Esophagus squamous epithelium (tissue), 4 donors: Measurements from ENCODE around the gene SRGAP3.

ENCODE experiments used
- POLR2A ChIP-seq, 4 donors: fragments of 450-650 bp; IDR thresholded peaks; one replicate each; pipeline ENCODE4 v1.6.1; 2017; ENCODE audit warnings: antibody characterized with exemption in 4 of 4, mild to moderate bottlenecking in 4 of 4, moderate library complexity in 3 of 4
- TF ChIP-seq, protein P1 (sequence below), 6 experiments: fragments of 450-650 bp in 4 of 6; fragments of 200-600 bp in 2 of 6; sonication (generic) in 2 of 6; IDR thresholded peaks; one replicate each; pipeline ENCODE4 v1.5.1; 2016 to 2019; ENCODE audit warnings: antibody characterized with exemption in 6 of 6, mild to moderate bottlenecking in 4 of 6, moderate library complexity in 4 of 6

DNA sequence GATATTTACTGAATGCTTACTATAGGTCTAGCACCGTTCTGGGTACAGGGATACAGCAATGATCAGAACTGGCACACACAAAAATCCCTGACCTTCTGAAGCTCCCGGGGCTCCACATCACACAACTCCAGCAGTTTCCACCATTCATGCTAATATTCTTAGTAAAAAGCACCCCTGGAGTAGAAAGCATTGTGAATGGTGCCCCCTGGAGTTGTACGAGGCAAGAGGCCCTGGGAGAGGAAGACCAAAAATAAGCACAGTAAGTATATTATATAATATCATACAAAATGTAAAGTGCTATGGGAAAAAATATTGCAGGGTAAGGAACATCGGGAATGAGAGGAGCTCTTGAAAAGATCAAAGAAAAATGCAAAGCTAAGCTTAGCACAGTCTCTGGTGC, 790 bp upstream of the SRGAP3 start:
- TF ChIP-seq, protein P1, sequence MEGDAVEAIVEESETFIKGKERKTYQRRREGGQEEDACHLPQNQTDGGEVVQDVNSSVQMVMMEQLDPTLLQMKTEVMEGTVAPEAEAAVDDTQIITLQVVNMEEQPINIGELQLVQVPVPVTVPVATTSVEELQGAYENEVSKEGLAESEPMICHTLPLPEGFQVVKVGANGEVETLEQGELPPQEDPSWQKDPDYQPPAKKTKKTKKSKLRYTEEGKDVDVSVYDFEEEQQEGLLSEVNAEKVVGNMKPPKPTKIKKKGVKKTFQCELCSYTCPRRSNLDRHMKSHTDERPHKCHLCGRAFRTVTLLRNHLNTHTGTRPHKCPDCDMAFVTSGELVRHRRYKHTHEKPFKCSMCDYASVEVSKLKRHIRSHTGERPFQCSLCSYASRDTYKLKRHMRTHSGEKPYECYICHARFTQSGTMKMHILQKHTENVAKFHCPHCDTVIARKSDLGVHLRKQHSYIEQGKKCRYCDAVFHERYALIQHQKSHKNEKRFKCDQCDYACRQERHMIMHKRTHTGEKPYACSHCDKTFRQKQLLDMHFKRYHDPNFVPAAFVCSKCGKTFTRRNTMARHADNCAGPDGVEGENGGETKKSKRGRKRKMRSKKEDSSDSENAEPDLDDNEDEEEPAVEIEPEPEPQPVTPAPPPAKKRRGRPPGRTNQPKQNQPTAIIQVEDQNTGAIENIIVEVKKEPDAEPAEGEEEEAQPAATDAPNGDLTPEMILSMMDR (IDR thresholded peaks at IDR 0.05), result no peak
- TF ChIP-seq POLR2A (IDR thresholded peaks at IDR 0.05), result no peak
